Tibial nerve (tissue), 4 donors: ENCODE data around the gene FUT8. TPM values are rescaled to one million over a fixed set of nuclear protein-coding genes. Genes with fewer than 3 reads are reported as not detected.

Source experiments
- DNase-seq, 2 donors: peaks; one replicate each; pipeline ENCODE4 v3.0.0-alpha.2; 2019; ENCODE audit warnings: low spot score in 2 of 2
- H3K27ac ChIP-seq, 4 donors: fragments of 200-600 bp; sonication (generic) in 3 of 4; one replicate each; pipeline ENCODE4 v1.5.1; 2017 to 2019; ENCODE audit warnings: mild to moderate bottlenecking in 1 of 4
- H3K27me3 ChIP-seq, 2 donors: fragments of 200-600 bp; sonication (generic) in 1 of 2; one replicate each; pipeline versions ENCODE4 v1.5.1 to v1.6.0; 2017 to 2019
- H3K36me3 ChIP-seq, 3 donors: fragments of 200-600 bp; sonication (generic); one replicate each; pipeline ENCODE4 v1.5.1; 2018 to 2019
- H3K4me1 ChIP-seq, 4 donors: fragments of 200-600 bp; sonication (generic) in 3 of 4; one replicate each; pipeline ENCODE4 v1.5.1; 2017 to 2019
- H3K4me3 ChIP-seq, 4 donors: fragments of 200-600 bp; sonication (generic) in 3 of 4; one replicate each; pipeline ENCODE4 v1.5.1; 2017 to 2019; ENCODE audit warnings: mild to moderate bottlenecking in 1 of 4, moderate library complexity in 1 of 4
- H3K9me3 ChIP-seq, 4 donors: fragments of 200-600 bp; sonication (generic) in 3 of 4; one replicate each; pipeline ENCODE4 v1.5.1; 2017 to 2019
- EP300 ChIP-seq, 2 donors: sonication (generic); formaldehyde crosslinking; IDR thresholded peaks; one replicate each; pipeline ENCODE4 v1.6.1; 2017; ENCODE audit warnings: antibody characterized with exemption in 2 of 2, mild to moderate bottlenecking in 1 of 2
- POLR2A ChIP-seq, 2 donors: fragments of 450-650 bp; IDR thresholded peaks; one replicate each; pipeline ENCODE4 v1.6.1; 2017; ENCODE audit warnings: antibody characterized with exemption in 2 of 2, mild to moderate bottlenecking in 2 of 2, moderate library complexity in 2 of 2
- WGBS, 2 donors: methylation state at CpG; one replicate each; pipeline ENCODE4 v1.1.5; 2018; 5-methylcytosine and 5-hydroxymethylcytosine counted together
- total RNA-seq, 4 donors: library from RNA; depleted of rRNA; stranded (reverse); fragments of >200 nt; gene quantifications; one replicate each; pipeline ENCODE4 v1.1.0, GENCODE V29; 2016
- TF ChIP-seq, protein P1 (sequence below), 5 experiments: fragments of 200-600 bp in 3 of 5; fragments of 450-650 bp in 2 of 5; sonication (generic) in 3 of 5; IDR thresholded peaks; one replicate each; pipeline ENCODE4 v1.5.1; 2016 to 2019; ENCODE audit warnings: antibody characterized with exemption in 5 of 5, mild to moderate bottlenecking in 3 of 5, moderate library complexity in 2 of 5

FUT8 gene
- total RNA-seq, 4 donors from 2014 or later: 69.6 to 114 (median 91.2) TPM

DNA sequence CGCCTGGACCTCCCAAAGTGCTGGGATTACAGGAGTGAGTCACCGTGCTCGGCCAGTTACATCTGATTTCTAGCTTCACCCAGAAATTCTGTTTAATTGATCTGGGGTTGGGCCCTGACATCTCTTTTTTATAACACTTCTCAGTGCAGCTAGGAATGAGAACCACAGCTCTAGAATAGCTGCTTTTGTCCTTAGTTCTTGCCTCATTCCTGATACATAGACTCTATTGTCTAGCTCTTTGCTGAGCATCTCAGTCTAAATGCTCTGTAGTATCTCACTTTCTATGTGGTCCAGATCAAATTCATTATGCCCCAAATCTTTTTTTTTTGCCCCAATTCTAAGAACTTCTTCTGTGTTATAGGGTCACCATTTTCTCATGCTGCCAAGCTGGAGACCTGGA, 29.9 kb upstream of the FUT8 start:
- Histone ChIP-seq H3K4me1 (no peaks in the 10 kb centered on the region), H3K9me3 (peaks cover 0 to 3% (median 0%) of the 10 kb centered on the region in 4 donors), H3K27ac (no peak overlapping the region), H3K36me3 (no peaks in the 10 kb centered on the region), H3K27me3 (no peaks in the 10 kb centered on the region), H3K4me3 (no peak overlapping the region)
- 48 to 65% methylated on average over 3 of the region's 3 CpGs for WGBS, 2 donors
- DNase-seq: no peak
- TF ChIP-seq EP300 (IDR thresholded peaks at IDR 0.05): no peak
- TF ChIP-seq, protein P1, sequence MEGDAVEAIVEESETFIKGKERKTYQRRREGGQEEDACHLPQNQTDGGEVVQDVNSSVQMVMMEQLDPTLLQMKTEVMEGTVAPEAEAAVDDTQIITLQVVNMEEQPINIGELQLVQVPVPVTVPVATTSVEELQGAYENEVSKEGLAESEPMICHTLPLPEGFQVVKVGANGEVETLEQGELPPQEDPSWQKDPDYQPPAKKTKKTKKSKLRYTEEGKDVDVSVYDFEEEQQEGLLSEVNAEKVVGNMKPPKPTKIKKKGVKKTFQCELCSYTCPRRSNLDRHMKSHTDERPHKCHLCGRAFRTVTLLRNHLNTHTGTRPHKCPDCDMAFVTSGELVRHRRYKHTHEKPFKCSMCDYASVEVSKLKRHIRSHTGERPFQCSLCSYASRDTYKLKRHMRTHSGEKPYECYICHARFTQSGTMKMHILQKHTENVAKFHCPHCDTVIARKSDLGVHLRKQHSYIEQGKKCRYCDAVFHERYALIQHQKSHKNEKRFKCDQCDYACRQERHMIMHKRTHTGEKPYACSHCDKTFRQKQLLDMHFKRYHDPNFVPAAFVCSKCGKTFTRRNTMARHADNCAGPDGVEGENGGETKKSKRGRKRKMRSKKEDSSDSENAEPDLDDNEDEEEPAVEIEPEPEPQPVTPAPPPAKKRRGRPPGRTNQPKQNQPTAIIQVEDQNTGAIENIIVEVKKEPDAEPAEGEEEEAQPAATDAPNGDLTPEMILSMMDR (IDR thresholded peaks at IDR 0.05): no peak
- no peak for TF ChIP-seq POLR2A (IDR thresholded peaks at IDR 0.05)

DNA sequence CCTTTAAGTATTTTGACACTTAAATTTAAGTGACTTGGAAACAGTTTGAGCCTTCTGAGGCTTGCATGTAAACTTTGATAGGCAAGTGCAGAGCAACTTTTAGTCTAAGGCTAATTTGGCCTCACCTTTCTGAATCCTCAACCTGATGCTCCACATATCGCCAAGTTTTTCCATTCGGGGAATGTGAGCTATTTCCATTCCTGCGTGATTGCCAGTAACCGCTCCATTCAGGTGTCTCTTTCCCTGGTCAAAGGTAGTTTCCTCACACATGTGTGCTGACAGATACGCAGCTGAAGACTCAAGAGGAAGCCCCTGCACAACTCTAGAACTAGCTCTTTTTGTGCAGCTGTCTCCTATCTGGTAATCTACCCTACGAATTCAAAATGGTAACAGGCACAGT, 25.4 kb upstream of the FUT8 start:
- no peak for DNase-seq
- Histone ChIP-seq H3K9me3 (no peaks in the 10 kb centered on the region), H3K36me3 (no peaks in the 10 kb centered on the region), H3K27ac (no peak overlapping the region), H3K4me1 (no peaks in the 10 kb centered on the region), H3K27me3 (no peaks in the 10 kb centered on the region), H3K4me3 (no peak overlapping the region)
- 93 to 94% methylated on average over 6 of the region's 6 CpGs for WGBS, 2 donors
- TF ChIP-seq, protein P1 (IDR thresholded peaks at IDR 0.05): no peak
- TF ChIP-seq EP300 (IDR thresholded peaks at IDR 0.05): no peak
- no peak for TF ChIP-seq POLR2A (IDR thresholded peaks at IDR 0.05)

DNA sequence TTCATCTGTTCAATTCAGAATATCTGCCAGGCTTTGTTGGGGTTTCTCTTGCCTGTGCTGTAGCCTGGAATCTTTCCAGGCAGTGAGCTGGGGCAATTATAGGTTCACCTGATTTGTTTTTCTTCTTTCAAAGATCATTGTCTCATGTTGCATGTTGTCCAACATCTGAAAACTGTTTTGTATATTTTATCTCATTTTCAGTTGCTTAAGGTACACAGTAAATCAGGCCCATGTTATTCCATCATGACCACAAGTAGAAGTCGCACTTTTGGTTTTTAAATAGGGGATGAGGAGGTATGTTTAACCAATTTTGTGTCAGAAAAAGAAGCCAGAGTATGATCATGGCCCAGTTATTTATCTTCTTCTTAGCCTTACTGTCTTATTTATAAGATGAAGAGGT, 24.9 kb upstream of the FUT8 start:
- no peak for DNase-seq
- TF ChIP-seq POLR2A (IDR thresholded peaks at IDR 0.05): no peak
- no peak for TF ChIP-seq EP300 (IDR thresholded peaks at IDR 0.05)
- TF ChIP-seq, protein P1 (IDR thresholded peaks at IDR 0.05): no peak
- H3K36me3 ChIP-seq: no peaks in the 10 kb centered on the region
- no peak overlapping the region for H3K27ac ChIP-seq
- WGBS, 2 donors: 88 to 95% methylated on average over 1 of the region's 1 CpG
- H3K4me1 ChIP-seq: no peaks in the 10 kb centered on the region
- H3K27me3 ChIP-seq: no peaks in the 10 kb centered on the region
- no peak overlapping the region for H3K4me3 ChIP-seq
- no peaks in the 10 kb centered on the region for H3K9me3 ChIP-seq

DNA sequence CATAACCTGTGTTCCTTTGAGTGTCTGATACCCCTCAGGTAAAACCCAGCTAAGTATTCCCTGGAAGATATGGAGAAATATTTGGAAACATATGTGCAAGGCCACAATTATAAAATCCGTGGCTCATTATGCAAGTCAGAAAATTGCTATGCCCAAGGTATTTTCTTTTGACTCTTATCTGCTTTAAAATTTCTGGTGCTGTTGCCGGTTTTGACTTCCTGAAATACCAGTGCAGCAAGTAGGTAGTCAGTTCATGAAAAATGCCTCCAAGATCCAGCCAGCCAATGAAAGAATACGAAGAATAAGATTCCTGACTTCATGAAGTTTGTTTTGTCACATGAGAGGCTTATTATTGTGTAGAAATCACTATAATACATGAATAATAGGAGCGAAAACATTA, 20.2 kb upstream of the FUT8 start:
- H3K36me3 ChIP-seq: no peaks in the 10 kb centered on the region

DNA sequence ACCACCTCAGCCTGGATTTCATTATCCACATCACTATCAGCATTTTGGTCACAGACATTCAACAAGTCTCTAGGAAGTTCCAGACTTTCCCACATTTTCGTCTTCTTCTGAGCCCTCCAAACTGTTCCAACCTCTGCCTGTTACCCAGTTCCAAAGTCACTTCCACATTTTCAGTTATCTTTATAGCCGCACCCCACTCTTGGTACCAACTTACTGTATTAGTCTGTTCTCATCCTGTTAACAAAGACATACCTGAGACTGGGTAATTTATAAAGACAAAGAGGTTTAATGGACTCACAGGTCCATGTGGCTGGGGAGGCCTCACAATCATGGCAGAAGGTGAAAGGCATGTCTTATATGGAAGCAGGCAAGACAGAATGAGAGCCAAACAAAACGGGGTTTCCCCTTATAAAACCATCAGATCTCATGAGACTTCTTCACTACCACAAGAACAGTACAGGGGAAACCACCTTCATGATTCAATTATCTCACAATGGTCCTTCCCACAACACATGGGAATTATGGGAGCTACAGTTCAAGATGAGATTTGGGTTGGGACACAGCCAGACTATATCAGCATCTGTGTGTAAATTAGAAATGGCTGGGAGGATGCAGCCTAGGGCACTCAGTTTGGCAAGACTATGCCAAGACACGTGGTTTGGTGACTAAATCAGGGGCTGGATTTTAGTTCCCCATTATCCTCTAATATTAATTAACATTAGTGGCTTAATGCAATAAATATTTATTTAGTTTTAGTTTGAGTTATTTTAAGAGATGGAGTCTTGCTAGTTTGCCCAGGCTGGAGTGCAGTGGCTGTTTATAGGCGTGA, 16.2 kb upstream of the FUT8 start:
- Histone ChIP-seq H3K9me3 (peaks cover 0 to 18% (median 0%) of the 10 kb centered on the region in 4 donors), H3K27me3 (no peaks in the 10 kb centered on the region), H3K4me3 (no peak overlapping the region), H3K4me1 (no peaks in the 10 kb centered on the region), H3K27ac (no peak overlapping the region), H3K36me3 (no peaks in the 10 kb centered on the region)
- no peak for DNase-seq
- TF ChIP-seq POLR2A (IDR thresholded peaks at IDR 0.05): no peak
- TF ChIP-seq, protein P1 (IDR thresholded peaks at IDR 0.05): no peak
- no peak for TF ChIP-seq EP300 (IDR thresholded peaks at IDR 0.05)
- WGBS, 2 donors: 69 to 79% methylated on average over 5 of the region's 5 CpGs

More for the DNA sequence above, 20.2 kb upstream of the FUT8 start:
- Histone ChIP-seq H3K9me3 (peaks cover 0 to 18% (median 0%) of the 10 kb centered on the region in 4 donors), H3K27ac (no peak overlapping the region), H3K4me1 (no peaks in the 10 kb centered on the region), H3K27me3 (no peaks in the 10 kb centered on the region), H3K4me3 (no peak overlapping the region)
- no peak for DNase-seq
- 70 to 73% methylated on average over 4 of the region's 4 CpGs for WGBS, 2 donors
- TF ChIP-seq POLR2A (IDR thresholded peaks at IDR 0.05) (no peak), EP300 (IDR thresholded peaks at IDR 0.05) (no peak)
- TF ChIP-seq, protein P1 (IDR thresholded peaks at IDR 0.05): no peak
